ENCODE results near the gene NUDCD2. TPM values are rescaled to one million over a fixed set of nuclear protein-coding genes. Genes with fewer than 3 reads are reported as not detected.

Gene NUDCD2
- total and polyA plus RNA-seq, 2 donors (not counting 3 experiments of a cell fraction or from before 2014, with no cell fraction given) = 3.9 to 50.3 TPM

DNA sequence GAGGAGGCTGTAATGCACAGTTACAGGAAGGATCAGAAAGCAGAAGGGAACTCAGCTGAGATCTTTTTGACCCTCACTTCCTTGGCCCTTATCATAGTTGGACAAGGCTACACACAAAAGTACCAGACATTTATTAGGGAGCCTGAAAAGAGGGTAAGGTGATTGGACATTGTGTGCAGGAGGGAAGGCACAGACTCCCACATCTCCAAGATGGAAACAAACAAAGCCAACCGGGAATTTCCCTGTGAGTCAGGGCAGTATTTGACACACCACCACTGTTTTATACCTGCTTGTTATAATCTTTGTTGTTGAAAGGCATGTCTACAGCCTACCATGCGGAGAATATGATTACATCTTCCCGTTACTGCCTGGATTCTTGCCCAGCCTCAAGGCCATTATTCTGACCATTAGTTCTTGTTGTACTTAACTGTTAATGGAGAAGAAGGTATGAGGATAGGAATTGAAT is 25.5 kb downstream of the NUDCD2 start:
- Histone ChIP-seq H3K9ac (replicated peaks; ENCODE audit: extremely low read depth, insufficient read depth, low read length) (no peak overlapping the region), H3K4me2 (ENCODE audit: insufficient read depth, low read length) (no peak overlapping the region), H3K9me3 (replicated peaks; ENCODE audit: control insufficient read depth, insufficient read depth, low read length) (no peaks in the 10 kb centered on the region), H3K79me2 (ENCODE audit: control insufficient read depth, insufficient read depth, low read length) (peaks cover 20% of the 10 kb centered on the region), H4K20me1 (replicated peaks; ENCODE audit: control insufficient read depth, extremely low read depth, insufficient read depth, low read length) (peaks cover 3% of the 10 kb centered on the region), H3K4me1 (ENCODE audit: control insufficient read depth, extremely low read depth, insufficient read depth, low read length) (peaks cover 12% of the 10 kb centered on the region), H3K27me3 (ENCODE audit: control insufficient read depth in 2 of 2, insufficient read depth in 2 of 2, low read length in 2 of 2) (peaks cover 3 to 10% of the 10 kb centered on the region in 2 experiments), H3K4me3 (replicated peaks in 1 of 3; ENCODE audit: insufficient read depth in 1 of 3, low read depth in 1 of 3, low read length in 3 of 3) (no peak overlapping the region), H2AFZ (ENCODE audit: low read depth, low read length) (peak overlapping the region; percentile 5), H3K9me1 (replicated peaks; ENCODE audit: control insufficient read depth, extremely low read depth, insufficient read depth, low read length) (no peaks in the 10 kb centered on the region), H3K27ac (ENCODE audit: insufficient read depth, low read depth, low read length) (no peak overlapping the region), H3K36me3 (ENCODE audit: control insufficient read depth in 2 of 2, extremely low read depth in 1 of 2, insufficient read depth in 2 of 2, low read length in 2 of 2) (peaks cover 0 to 5% of the 10 kb centered on the region in 2 experiments)
- dilution Hi-C loops (cut with MboI; ENCODE audit: extremely low pct_ligation_motif_present, low sequenced_read_pairs) = no loop called here
- intact Hi-C loops (cut with micrococcal nuclease) = no loop called here
- ChIA-PET CTCF (no interaction called here), POLR2A (no interaction called here)
- peak; percentile 76 for FAIRE-seq
- no TSS peak for BruUV-seq (replicated peaks)
- TF ChIP-seq MYC (IDR thresholded peaks at IDR 0.05; ENCODE audit: low read depth, low read length) (no peak), JUN (IDR thresholded peaks at IDR 0.05; ENCODE audit: borderline replicate concordance, insufficient read depth, insufficient read length, low read depth) (peak; percentile 28)
- peak; percentile 80 for DNase-seq (ENCODE audit: low read depth, low spot score)

DNA sequence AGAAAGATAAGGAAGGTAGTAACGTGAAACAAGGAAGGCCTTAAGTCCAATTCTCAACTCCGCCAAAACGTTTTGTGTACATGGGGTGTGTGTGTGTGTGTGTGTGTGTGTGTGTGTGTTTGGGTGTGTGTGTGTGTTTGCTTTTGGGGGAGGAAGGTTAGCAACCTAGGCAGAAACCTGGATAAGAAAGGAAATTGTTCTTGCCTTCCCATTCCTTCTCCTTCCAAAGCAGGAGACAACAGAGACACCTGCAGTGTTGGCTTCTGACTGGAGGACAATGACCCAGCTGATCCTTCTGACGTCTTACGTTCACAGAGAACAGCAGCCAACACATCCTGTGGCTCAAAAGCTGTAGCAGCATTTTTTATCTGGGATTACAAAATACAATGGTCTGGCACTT is 26.6 kb downstream of the NUDCD2 start:
- intact Hi-C loops (cut with micrococcal nuclease) (no loop called here), dilution Hi-C loops (cut with MboI; ENCODE audit: extremely low pct_ligation_motif_present, low sequenced_read_pairs) (no loop called here)
- H3K4me3 ChIP-seq (replicated peaks in 1 of 3; ENCODE audit: insufficient read depth in 1 of 3, low read depth in 1 of 3, low read length in 3 of 3) = no peak overlapping the region
- no peaks in the 10 kb centered on the region for H3K36me3 ChIP-seq (ENCODE audit: control insufficient read depth in 2 of 2, extremely low read depth in 1 of 2, insufficient read depth in 2 of 2, low read length in 2 of 2)
- no peak for FAIRE-seq
- CTCF ChIA-PET = no interaction called here
- TF ChIP-seq GATA2 (IDR thresholded peaks at IDR 0.05; ENCODE audit: insufficient read depth, insufficient read length, low read depth, low read length) (no peak), FOS (IDR thresholded peaks at IDR 0.05; ENCODE audit: borderline replicate concordance, insufficient read depth, low read length) (no peak), POLR2AphosphoS5 (IDR thresholded peaks at IDR 0.05; ENCODE audit: insufficient read depth, low read depth, low read length) (no peak), POLR2A (IDR thresholded peaks at IDR 0.05; ENCODE audit: low read depth, low read length) (no peak), MYC (IDR thresholded peaks at IDR 0.05; ENCODE audit: low read depth, low read length) (no peak), EZH2 (IDR thresholded peaks at IDR 0.05; ENCODE audit: borderline replicate concordance, low read depth, low read length, severe bottlenecking) (no peak), JUN (IDR thresholded peaks at IDR 0.05; ENCODE audit: borderline replicate concordance, insufficient read depth, insufficient read length, low read depth) (no peak)
- TF ChIP-seq, protein P1, sequence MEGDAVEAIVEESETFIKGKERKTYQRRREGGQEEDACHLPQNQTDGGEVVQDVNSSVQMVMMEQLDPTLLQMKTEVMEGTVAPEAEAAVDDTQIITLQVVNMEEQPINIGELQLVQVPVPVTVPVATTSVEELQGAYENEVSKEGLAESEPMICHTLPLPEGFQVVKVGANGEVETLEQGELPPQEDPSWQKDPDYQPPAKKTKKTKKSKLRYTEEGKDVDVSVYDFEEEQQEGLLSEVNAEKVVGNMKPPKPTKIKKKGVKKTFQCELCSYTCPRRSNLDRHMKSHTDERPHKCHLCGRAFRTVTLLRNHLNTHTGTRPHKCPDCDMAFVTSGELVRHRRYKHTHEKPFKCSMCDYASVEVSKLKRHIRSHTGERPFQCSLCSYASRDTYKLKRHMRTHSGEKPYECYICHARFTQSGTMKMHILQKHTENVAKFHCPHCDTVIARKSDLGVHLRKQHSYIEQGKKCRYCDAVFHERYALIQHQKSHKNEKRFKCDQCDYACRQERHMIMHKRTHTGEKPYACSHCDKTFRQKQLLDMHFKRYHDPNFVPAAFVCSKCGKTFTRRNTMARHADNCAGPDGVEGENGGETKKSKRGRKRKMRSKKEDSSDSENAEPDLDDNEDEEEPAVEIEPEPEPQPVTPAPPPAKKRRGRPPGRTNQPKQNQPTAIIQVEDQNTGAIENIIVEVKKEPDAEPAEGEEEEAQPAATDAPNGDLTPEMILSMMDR (IDR thresholded peaks at IDR 0.05; ENCODE audit: extremely low read depth in 1 of 2, insufficient read depth in 1 of 2, low read depth in 1 of 2, low read length in 2 of 2) = no peak
- TF ChIP-seq, protein P2, sequence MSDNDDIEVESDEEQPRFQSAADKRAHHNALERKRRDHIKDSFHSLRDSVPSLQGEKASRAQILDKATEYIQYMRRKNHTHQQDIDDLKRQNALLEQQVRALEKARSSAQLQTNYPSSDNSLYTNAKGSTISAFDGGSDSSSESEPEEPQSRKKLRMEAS (IDR thresholded peaks at IDR 0.05; ENCODE audit: insufficient read depth, insufficient read length) = no peak
- no peak for DNase-seq (ENCODE audit: low read depth, low spot score)
- no TSS peak for BruUV-seq (replicated peaks)
- H3K79me2 ChIP-seq (ENCODE audit: control insufficient read depth, insufficient read depth, low read length) = peaks cover 9% of the 10 kb centered on the region
- no peaks in the 10 kb centered on the region for H3K9me1 ChIP-seq (replicated peaks; ENCODE audit: control insufficient read depth, extremely low read depth, insufficient read depth, low read length)
- no peak overlapping the region for H3K27ac ChIP-seq (ENCODE audit: insufficient read depth, low read depth, low read length)
- no peaks in the 10 kb centered on the region for H4K20me1 ChIP-seq (replicated peaks; ENCODE audit: control insufficient read depth, extremely low read depth, insufficient read depth, low read length)
- H3K4me1 ChIP-seq (ENCODE audit: control insufficient read depth, extremely low read depth, insufficient read depth, low read length) = peaks cover 2% of the 10 kb centered on the region
- POLR2A ChIA-PET = no interaction called here
- H2AFZ ChIP-seq (ENCODE audit: low read depth, low read length) = no peak overlapping the region
- peaks cover 3 to 10% of the 10 kb centered on the region in 2 experiments for H3K27me3 ChIP-seq (ENCODE audit: control insufficient read depth in 2 of 2, insufficient read depth in 2 of 2, low read length in 2 of 2)
- H3K4me2 ChIP-seq (ENCODE audit: insufficient read depth, low read length) = no peak overlapping the region
- H3K9me3 ChIP-seq (replicated peaks; ENCODE audit: control insufficient read depth, insufficient read depth, low read length) = no peaks in the 10 kb centered on the region
- no peak overlapping the region for H3K9ac ChIP-seq (replicated peaks; ENCODE audit: extremely low read depth, insufficient read depth, low read length)

All from endothelial cell of umbilical vein (primary cell).